Activated CD8-positive, alpha-beta memory T cell treated with anti-CD3 and anti-CD28 coated beads, Interleukin-2, amount 10 ng/mL, durations not matched to agents 7 days and 5 days (primary cell): Measurements from ENCODE around the gene SCCPDH. TPM values are rescaled to one million over a fixed set of nuclear protein-coding genes. Genes with fewer than 3 reads are reported as not detected.
"Not testable (repeated sequence)": the region's sequence is repeated elsewhere in the genome, so short reads cannot be mapped to it uniquely, and the experiment has no call there.

Source experiments
- ATAC-seq: fragments of 150-1000 bp; cut with Tn5 transposase; one replicate; pipeline ENCODE4 v1.10.0; 2021; ENCODE audit warnings: moderate library complexity
- CTCF ChIA-PET: fragments of 350-600 bp; sonication (Branson Sonifier 250); formaldehyde crosslinking; loops from one replicate; lab custom pipeline; 2021; ENCODE audit warnings: antibody characterized with exemption; lab: Charles Lee
- DNase-seq: peaks from one replicate; pipeline ENCODE4 v3.0.0-alpha.2; 2020
- H3K27ac Mint-ChIP-seq: one replicate; pipeline ENCODE4 v1.8.0; 2021; ENCODE audit warnings: mild to moderate bottlenecking, mixed read lengths
- H3K27me3 Mint-ChIP-seq: one replicate; pipeline ENCODE4 v1.8.0; 2021; ENCODE audit warnings: mixed read lengths
- H3K36me3 Mint-ChIP-seq: one replicate; pipeline ENCODE4 v1.8.0; 2021; ENCODE audit warnings: mild to moderate bottlenecking, mixed read lengths
- H3K4me1 Mint-ChIP-seq: one replicate; pipeline ENCODE4 v1.8.0; 2021; ENCODE audit warnings: mixed read lengths
- H3K4me3 Mint-ChIP-seq: one replicate; pipeline ENCODE4 v1.8.0; 2021; ENCODE audit warnings: mild to moderate bottlenecking, moderate library complexity, mixed read lengths
- H3K9me3 Mint-ChIP-seq: one replicate; pipeline ENCODE4 v1.8.0; 2022; ENCODE audit warnings: low read depth, mixed read lengths
- total RNA-seq, 2 experiments: library from RNA; stranded (reverse); gene quantifications; one replicate each; pipeline ENCODE4 v1.2.3, GENCODE V29; 2021

SCCPDH gene
- total RNA-seq, 2 experiments from 2014 or later, result 15.2 to 24.8 TPM

DNA sequence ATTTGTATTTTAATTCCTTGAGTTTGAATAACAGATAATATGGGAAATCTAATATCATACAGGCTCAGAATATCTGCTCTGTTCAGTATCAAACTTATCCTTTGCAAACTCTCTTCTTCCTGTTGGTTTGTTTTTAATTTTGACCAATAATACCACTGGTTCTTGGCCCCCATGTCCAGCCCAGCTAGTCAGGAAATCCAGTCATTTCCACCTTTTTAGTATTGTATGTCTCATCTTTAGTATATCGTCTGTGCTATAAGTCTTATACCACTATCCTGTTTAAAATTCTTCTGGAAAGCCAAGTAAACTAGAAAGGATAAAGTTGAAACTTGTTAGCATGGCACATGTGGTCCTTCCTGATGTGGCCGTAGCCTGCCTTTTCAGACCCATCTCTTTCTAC is 10.7 kb downstream of the SCCPDH start:
- CTCF ChIA-PET, result no interaction called here
- Mint-ChIP-seq H3K36me3 (peaks cover 79% of the 10 kb centered on the region), H3K9me3 (peaks cover 6% of the 10 kb centered on the region), H3K4me3 (no peak overlapping the region), H3K4me1 (peaks cover 4% of the 10 kb centered on the region), H3K27me3 (no peaks in the 10 kb centered on the region), H3K27ac (no peak overlapping the region)
- DNase-seq (no peak), ATAC-seq (no peak)

- peaks cover 75% of the 10 kb centered on the region for H3K36me3 Mint-ChIP-seq
- H3K27ac Mint-ChIP-seq, result no peak overlapping the region
- peaks cover 4% of the 10 kb centered on the region for H3K4me1 Mint-ChIP-seq
- no peak for ATAC-seq
- no peak overlapping the region for H3K4me3 Mint-ChIP-seq
- CTCF ChIA-PET, result interaction anchor here (1.1 kb wide), 1 partner anchor 11 kb away, joined by 3 read pairs; no protein-coding TSS in a partner anchor
- H3K27me3 Mint-ChIP-seq, result no peaks in the 10 kb centered on the region
- no peak for DNase-seq
- peaks cover 6% of the 10 kb centered on the region for H3K9me3 Mint-ChIP-seq
Observed at GRCh38 chr1:246735735-246736134, 11.5 kb downstream of the SCCPDH start.

DNA sequence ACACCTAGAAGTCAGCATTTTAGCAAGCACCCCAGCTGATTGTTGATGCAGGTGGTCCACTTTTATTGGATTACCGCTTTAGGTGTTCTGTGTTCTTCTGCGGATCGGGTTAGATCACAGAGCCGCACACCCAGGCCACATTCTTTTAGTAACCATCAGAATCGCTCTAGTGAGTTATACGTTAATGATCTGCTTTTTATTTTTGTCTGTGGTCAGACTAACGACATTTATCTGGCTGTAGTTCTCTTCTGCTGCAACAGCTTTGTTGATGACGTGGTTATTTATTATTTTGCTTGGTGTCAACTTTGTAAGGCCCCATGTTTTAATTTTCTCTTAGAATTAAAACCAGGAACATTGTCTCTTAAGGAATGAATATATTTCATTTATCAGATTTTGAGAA is 18.2 kb downstream of the SCCPDH start:
- Mint-ChIP-seq H3K4me1 (no peaks in the 10 kb centered on the region), H3K9me3 (peaks cover 9% of the 10 kb centered on the region), H3K27me3 (no peaks in the 10 kb centered on the region), H3K36me3 (peaks cover 67% of the 10 kb centered on the region), H3K4me3 (no peak overlapping the region), H3K27ac (no peak overlapping the region)
- ATAC-seq, result no peak
- CTCF ChIA-PET, result no interaction called here
- no peak for DNase-seq

DNA sequence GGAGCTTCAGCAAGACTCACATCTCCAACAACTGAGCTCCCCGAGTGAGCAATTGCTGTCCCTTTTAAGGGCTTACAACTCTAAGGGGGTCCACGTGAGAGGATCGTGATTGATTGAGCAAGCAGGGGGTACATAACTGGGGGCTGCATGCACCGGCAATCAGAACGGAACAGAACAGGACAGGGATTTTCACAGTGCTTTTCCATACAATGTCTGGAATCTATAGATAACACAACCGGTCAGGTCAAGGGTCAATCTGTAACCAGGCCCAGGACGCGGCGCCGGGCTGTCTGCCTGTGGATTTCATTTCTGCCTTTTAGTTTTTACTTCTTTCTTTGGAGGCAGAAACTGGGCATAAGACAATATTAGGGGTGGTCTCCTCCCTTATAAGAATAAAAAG is 21.9 kb downstream of the SCCPDH start:
- H3K27me3 Mint-ChIP-seq, H3K4me3 Mint-ChIP-seq, DNase-seq, H3K9me3 Mint-ChIP-seq, CTCF ChIA-PET, H3K4me1 Mint-ChIP-seq, ATAC-seq, H3K27ac Mint-ChIP-seq: not testable (repeated sequence)
- H3K36me3 Mint-ChIP-seq, result peaks cover 43% of the 10 kb centered on the region

- CTCF ChIA-PET, result no interaction called here
- Mint-ChIP-seq H3K27ac (no peak overlapping the region), H3K4me3 (no peak overlapping the region), H3K36me3 (peaks cover 25% of the 10 kb centered on the region), H3K9me3 (peaks cover 3% of the 10 kb centered on the region), H3K4me1 (peaks cover 3% of the 10 kb centered on the region), H3K27me3 (no peaks in the 10 kb centered on the region)
- no peak for ATAC-seq
- DNase-seq, result no peak
Observed at GRCh38 chr1:246748006-246748405, 23.8 kb downstream of the SCCPDH start.

DNA sequence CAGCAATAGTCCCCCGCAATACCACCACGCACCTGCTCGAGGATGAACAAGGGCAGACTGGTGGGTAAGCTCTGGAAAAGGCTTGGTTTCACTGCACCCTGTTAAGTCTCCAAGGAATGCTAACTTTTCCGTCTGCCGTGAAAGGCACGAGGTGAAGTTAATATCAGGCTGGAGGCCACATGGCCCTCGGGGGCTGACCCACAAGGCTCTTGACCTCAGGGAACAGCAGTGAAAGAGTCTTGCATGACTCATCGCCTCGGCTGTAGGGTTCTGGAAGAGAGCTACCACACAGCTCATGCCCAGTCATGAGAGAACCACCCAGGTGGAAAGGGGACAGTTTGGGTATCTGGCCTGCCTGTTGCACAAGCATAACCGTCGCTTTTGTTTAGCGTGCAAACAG is 24.7 kb downstream of the SCCPDH start:
- Mint-ChIP-seq H3K27ac (no peak overlapping the region), H3K27me3 (no peaks in the 10 kb centered on the region), H3K4me1 (peaks cover 3% of the 10 kb centered on the region), H3K36me3 (peaks cover 19% of the 10 kb centered on the region), H3K9me3 (no peaks in the 10 kb centered on the region), H3K4me3 (no peak overlapping the region)
- ATAC-seq, result no peak
- no peak for DNase-seq
- CTCF ChIA-PET, result interaction anchor here (0.6 kb wide), 1 partner anchor 123 kb away, joined by 3 read pairs; no protein-coding TSS in a partner anchor

GRCh38 chr1:246750752-246751151 is 26.5 kb downstream of the SCCPDH start:
- Mint-ChIP-seq H3K36me3 (peaks cover 9% of the 10 kb centered on the region), H3K27me3 (no peaks in the 10 kb centered on the region), H3K9me3 (no peaks in the 10 kb centered on the region), H3K4me1 (peaks cover 3% of the 10 kb centered on the region), H3K4me3 (no peak overlapping the region), H3K27ac (no peak overlapping the region)
- no peak for DNase-seq
- CTCF ChIA-PET, result no interaction called here
- no peak for ATAC-seq

DNA sequence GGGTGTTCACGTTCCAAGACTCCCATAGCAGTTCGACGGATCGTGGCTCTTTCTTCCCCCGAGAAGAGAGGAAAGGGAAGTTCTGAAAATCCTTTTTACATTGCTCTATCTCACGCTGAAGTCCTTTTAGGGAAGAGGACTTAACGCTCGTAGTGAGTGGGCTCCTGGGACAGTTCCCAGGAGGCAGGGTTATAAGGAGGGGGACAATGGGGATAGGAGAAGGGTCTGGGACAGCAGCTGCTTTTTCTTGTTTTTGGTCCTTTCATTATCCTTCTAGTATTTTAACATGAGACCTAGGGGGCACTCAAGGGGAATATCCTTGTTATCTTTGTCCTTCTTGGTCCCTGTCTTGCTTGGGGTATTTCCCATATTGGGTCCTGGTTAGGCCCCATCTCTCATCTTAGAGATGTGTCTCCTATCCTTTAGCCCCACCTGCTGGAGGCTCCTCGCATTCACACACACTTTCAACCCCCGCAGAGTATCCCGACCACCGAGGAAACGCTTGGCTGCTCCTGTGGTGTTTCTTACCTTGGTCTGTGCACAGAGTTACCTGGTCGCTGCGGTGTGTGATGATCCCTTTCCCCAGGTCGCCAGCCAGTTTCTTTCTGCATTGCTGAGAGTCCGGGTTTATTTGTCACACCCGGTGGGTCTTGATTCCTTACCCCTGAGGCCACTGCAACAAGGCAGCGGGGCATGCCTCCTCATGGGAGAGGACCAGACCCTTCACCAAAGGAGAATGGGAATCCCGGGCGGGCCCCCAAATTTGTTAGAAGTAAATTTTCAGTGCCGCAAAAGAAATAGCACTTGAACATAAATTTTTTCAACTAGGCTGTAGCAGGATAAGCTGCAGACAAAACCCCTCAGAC is 29.7 kb downstream of the SCCPDH start:
- ATAC-seq, result peak; percentile 77
- Mint-ChIP-seq H3K27me3 (no peaks in the 10 kb centered on the region), H3K9me3 (no peaks in the 10 kb centered on the region), H3K4me3 (no peak overlapping the region), H3K36me3 (no peaks in the 10 kb centered on the region), H3K27ac (no peak overlapping the region), H3K4me1 (no peaks in the 10 kb centered on the region)
- CTCF ChIA-PET, result interaction anchor here (0.7 to 2.2 kb wide), 6 partner anchors 12 to 256 kb away, joined by 3 to 16 read pairs (median 4); partner anchors contain the start of gene SCCPDH
- DNase-seq, result peak; percentile 73

DNA sequence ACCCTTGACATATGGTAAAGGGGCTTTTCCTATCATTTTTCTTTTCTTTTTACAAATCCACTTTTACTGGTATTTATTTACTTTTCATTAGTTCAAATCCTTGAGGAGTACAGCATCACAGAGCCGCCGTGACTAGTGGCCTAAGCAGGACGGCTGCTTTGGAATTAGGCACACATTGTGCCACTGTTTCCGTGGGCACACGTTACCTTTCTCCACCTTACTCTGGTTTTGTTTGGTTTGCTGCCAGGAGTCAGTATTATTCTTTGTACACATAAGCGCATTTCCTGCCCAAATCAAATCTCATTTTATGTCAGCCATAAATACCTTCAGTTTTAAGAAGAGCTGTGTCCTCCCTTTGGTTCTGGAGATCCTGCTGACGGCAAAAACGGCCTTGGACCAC is 31.2 kb downstream of the SCCPDH start:
- Mint-ChIP-seq H3K4me3 (no peak overlapping the region), H3K27ac (no peak overlapping the region), H3K36me3 (peaks cover under 1% of the 10 kb centered on the region), H3K9me3 (no peaks in the 10 kb centered on the region), H3K4me1 (no peaks in the 10 kb centered on the region), H3K27me3 (no peaks in the 10 kb centered on the region)
- ATAC-seq (no peak), DNase-seq (no peak)
- CTCF ChIA-PET, result interaction anchor here (0.9 to 2.1 kb wide), 4 partner anchors 11 to 66 kb away, joined by 3 to 16 read pairs (median 4); no protein-coding TSS in a partner anchor

DNA sequence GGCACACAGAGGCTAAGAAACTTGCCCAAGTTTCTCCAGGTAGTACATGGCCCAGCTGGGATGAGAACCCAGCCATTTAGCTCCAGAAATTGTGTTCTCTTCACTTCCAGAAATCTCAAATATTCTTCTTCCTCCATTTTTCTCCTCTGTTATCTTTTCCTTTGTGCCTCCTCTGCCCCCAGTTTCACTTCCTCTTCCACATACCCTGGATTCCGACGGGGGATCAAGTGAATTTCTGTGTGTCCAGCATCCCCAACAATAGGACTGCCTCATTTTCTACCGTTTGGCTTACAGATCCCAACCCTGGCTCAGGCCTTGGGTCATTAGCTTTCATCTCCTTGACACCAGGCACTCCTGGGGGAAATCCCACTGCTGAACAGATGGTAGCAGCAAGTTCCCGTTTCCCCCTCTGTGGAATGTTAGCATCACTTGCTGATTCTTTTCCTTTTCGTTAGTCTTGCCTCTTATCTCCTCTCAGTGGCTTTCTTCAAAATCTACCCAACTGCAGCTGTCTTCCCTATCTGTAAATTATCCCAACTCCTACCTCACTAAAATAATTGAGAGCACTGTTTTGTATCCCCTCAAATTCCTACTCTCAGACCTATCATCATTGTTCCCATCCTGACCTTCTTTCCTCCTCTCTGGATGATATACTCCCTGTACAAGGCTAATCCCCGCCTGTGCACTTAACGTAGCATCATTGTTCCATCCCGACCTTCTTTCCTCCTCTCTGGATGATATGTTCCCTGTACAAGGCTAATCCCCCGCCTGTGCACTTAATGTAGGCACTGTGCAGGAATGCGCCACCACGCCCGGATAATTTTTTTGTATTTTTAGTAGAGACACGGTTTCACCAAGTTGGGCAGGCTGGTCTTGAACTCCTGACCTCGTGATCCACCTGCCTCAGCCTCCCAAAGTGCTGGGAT is 36.5 kb downstream of the SCCPDH start:
- ATAC-seq (no peak), DNase-seq (no peak)
- Mint-ChIP-seq H3K27me3 (no peaks in the 10 kb centered on the region), H3K4me1 (no peaks in the 10 kb centered on the region), H3K27ac (no peak overlapping the region), H3K4me3 (no peak overlapping the region), H3K36me3 (peaks cover 13% of the 10 kb centered on the region), H3K9me3 (no peaks in the 10 kb centered on the region)
- CTCF ChIA-PET, result no interaction called here

DNA sequence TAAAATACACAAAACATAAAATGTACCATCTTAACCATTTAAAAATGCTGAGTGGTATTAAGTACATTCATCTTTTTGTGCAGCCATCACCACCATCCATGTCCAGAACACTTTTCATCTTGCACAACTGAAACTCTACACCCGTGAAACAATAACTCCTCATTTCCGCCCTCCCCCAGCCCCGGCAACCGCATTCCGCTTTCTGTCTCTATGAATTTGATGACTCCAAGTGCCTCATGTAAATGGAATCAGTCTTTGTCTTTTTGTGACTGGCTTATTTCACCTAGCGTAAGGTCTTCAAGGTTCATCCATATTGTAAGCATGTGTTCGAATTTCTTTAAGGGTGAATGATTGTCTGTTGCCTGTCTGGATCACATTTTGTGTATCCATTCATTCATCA is 37.2 kb downstream of the SCCPDH start:
- Mint-ChIP-seq H3K36me3 (peaks cover 13% of the 10 kb centered on the region), H3K27ac (no peak overlapping the region), H3K4me3 (no peak overlapping the region), H3K4me1 (no peaks in the 10 kb centered on the region), H3K27me3 (no peaks in the 10 kb centered on the region), H3K9me3 (no peaks in the 10 kb centered on the region)
- ATAC-seq, result no peak
- CTCF ChIA-PET, result no interaction called here
- no peak for DNase-seq

GRCh38 chr1:246765521-246765920 is 41.3 kb downstream of the SCCPDH start:
- Mint-ChIP-seq H3K9me3 (no peaks in the 10 kb centered on the region), H3K27ac (no peak overlapping the region), H3K36me3 (peaks cover 16% of the 10 kb centered on the region), H3K4me1 (no peaks in the 10 kb centered on the region), H3K27me3 (no peaks in the 10 kb centered on the region), H3K4me3 (no peak overlapping the region)
- CTCF ChIA-PET, result interaction anchor here (1.3 kb wide), 1 partner anchor 11 kb away, joined by 5 read pairs; no protein-coding TSS in a partner anchor
- ATAC-seq (no peak), DNase-seq (no peak)

- Mint-ChIP-seq H3K27me3 (no peaks in the 10 kb centered on the region), H3K4me3 (no peak overlapping the region), H3K4me1 (peaks cover 8% of the 10 kb centered on the region), H3K36me3 (peaks cover 13% of the 10 kb centered on the region), H3K27ac (no peak overlapping the region), H3K9me3 (no peaks in the 10 kb centered on the region)
- no peak for ATAC-seq
- no peak for DNase-seq
- CTCF ChIA-PET, result no interaction called here
Observed at GRCh38 chr1:246768403-246769020, 44.3 kb downstream of the SCCPDH start.
